Colonic mucosa (tissue), 4 donors: ENCODE measurements around the gene PKNOX1. TPM values are rescaled to one million over a fixed set of nuclear protein-coding genes. Genes with fewer than 3 reads are reported as not detected.
"Not testable (repeated sequence)": the region's sequence is repeated elsewhere in the genome, so short reads cannot be mapped to it uniquely, and the experiment has no call there.

Source experiments
- DNase-seq: peaks from one replicate; pipeline ENCODE4 v3.0.0-alpha.2; 2020
- H3K27ac ChIP-seq: fragments of 200-600 bp; one replicate; pipeline ENCODE4 v1.8.0; 2021
- H3K27me3 ChIP-seq: fragments of 200-600 bp; one replicate; pipeline ENCODE4 v1.8.0; 2021
- H3K36me3 ChIP-seq: fragments of 200-600 bp; one replicate; pipeline ENCODE4 v1.8.0; 2021
- H3K4me1 ChIP-seq: fragments of 200-600 bp; one replicate; pipeline ENCODE4 v1.8.0; 2021; ENCODE audit warnings: mild to moderate bottlenecking
- H3K4me3 ChIP-seq: fragments of 200-600 bp; one replicate; pipeline ENCODE4 v1.8.0; 2021
- H3K9ac ChIP-seq, 2 donors: one replicate each; pipeline ENCODE4 v1.7.0; 2013; ENCODE audit warnings: control low read depth in 2 of 2, low read depth in 2 of 2, low read length in 2 of 2
- H3K9me3 ChIP-seq: fragments of 200-600 bp; one replicate; pipeline ENCODE4 v1.8.0; 2021
- intact Hi-C: fragments of 100-400 bp; cut with DNase I; formaldehyde crosslinking; loops from one replicate; pipeline ENCODE4 v1.14.1; 2022
- total RNA-seq, 2 donors: library from RNA; stranded (reverse); fragmentation: NEBNext Ultra II Directional in 1 of 2; extraction: Animal tissue kit (Norgen Biotek cat#: 25700) in 1 of 2; gene quantifications; one replicate each; pipeline ENCODE4 v1.2.1, GENCODE V29; 2021
- TF ChIP-seq, protein P1 (sequence below): fragments of 200-600 bp; IDR thresholded peaks from one replicate; pipeline ENCODE4 v1.8.0; 2022; ENCODE audit warnings: antibody characterized with exemption, mild to moderate bottlenecking
- donor health status: healthy.
- donor health status: DM: no; HTN: no; CAD: no.
- donor health status: DM: no; HTN: no; CAD: no.

Gene PKNOX1
- total RNA-seq, 2 donors from 2014 or later: 15.4 to 16.6 TPM

- H3K4me1 ChIP-seq: no peaks in the 10 kb centered on the region
- H3K27ac ChIP-seq: no peak overlapping the region
- TF ChIP-seq, protein P1, sequence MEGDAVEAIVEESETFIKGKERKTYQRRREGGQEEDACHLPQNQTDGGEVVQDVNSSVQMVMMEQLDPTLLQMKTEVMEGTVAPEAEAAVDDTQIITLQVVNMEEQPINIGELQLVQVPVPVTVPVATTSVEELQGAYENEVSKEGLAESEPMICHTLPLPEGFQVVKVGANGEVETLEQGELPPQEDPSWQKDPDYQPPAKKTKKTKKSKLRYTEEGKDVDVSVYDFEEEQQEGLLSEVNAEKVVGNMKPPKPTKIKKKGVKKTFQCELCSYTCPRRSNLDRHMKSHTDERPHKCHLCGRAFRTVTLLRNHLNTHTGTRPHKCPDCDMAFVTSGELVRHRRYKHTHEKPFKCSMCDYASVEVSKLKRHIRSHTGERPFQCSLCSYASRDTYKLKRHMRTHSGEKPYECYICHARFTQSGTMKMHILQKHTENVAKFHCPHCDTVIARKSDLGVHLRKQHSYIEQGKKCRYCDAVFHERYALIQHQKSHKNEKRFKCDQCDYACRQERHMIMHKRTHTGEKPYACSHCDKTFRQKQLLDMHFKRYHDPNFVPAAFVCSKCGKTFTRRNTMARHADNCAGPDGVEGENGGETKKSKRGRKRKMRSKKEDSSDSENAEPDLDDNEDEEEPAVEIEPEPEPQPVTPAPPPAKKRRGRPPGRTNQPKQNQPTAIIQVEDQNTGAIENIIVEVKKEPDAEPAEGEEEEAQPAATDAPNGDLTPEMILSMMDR: no peak
- H3K9me3 ChIP-seq: no peaks in the 10 kb centered on the region
- H3K36me3 ChIP-seq: no peaks in the 10 kb centered on the region
- H3K4me3 ChIP-seq: no peak overlapping the region
- no peak overlapping the region for H3K9ac ChIP-seq
- H3K27me3 ChIP-seq: no peaks in the 10 kb centered on the region
- DNase-seq: no peak
- intact Hi-C loops: no loop called here
These were observed 31.3 kb downstream of the PKNOX1 start for GRCh38 chr21:43005635-43006034.

DNA sequence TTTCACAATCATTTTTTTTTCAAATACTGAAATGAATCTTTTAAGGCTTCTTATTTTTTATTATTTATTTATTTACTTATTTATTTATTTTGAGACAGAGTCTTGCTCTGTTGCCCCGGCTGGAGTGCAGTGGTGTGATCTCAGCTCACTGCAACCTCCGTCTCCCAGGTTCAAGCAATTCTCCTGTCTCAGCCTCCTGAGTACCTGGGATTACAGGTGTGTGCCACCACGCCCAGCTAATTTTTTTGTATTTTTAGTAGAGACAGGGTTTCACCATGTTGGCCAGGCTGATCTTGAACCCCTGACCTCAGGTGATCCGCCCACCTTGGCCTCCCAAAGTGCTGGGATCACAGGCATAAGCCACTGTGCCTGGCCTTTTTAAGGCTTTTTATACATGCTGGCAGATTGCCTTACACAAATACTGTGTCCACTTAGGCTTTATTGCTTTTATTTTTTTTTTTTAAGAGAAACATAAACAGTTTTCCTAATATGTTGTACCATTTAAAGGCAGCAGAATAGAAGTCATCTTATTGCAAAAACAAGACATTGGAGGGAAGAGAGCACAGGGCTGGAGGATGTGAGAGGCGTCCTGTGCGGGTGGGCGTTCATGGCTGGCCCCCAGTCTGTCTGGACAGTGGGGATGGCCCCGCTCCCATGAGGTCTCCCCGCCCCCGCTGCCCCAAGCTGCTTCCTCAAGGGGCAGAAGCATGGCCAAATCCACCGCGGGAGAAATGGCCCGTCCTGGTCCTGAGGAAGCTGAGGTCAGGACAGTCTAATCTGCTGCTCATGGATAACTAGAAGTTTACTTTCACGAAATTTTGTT lies 31.9 kb downstream of the PKNOX1 start:
- H3K4me1 ChIP-seq, intact Hi-C loops, H3K4me3 ChIP-seq, H3K9ac ChIP-seq, H3K9me3 ChIP-seq, H3K36me3 ChIP-seq, H3K27ac ChIP-seq, DNase-seq, H3K27me3 ChIP-seq: not testable (repeated sequence)

DNA sequence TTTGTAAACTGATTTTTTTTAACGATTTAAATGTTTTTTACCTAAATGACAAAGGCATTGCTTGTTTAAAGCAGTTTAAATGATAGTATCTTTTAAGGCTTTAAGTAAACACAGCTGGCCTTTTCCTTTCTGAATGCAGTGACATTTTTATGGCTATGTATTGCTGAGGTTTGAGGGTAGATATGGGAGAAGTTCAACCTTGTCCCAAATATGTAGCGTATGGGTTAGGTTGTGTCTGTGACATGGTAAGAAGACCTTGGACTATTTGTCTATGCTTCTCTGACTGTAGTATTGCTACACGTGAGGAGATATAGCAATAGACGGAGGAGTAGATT lies 32.5 kb downstream of the PKNOX1 start:
- TF ChIP-seq, protein P1: no peak
- no peak for DNase-seq
- Histone ChIP-seq H3K9me3 (no peaks in the 10 kb centered on the region), H3K4me1 (no peaks in the 10 kb centered on the region), H3K4me3 (no peak overlapping the region), H3K27me3 (no peaks in the 10 kb centered on the region), H3K27ac (no peak overlapping the region), H3K36me3 (peaks cover 5% of the 10 kb centered on the region), H3K9ac (no peak overlapping the region)
- intact Hi-C loops: no loop called here

GRCh38 chr21:43012596-43012995 lies 38.2 kb downstream of the PKNOX1 start:
- no peak overlapping the region for H3K9ac ChIP-seq
- intact Hi-C loops: no loop called here
- TF ChIP-seq, protein P1: no peak

DNA sequence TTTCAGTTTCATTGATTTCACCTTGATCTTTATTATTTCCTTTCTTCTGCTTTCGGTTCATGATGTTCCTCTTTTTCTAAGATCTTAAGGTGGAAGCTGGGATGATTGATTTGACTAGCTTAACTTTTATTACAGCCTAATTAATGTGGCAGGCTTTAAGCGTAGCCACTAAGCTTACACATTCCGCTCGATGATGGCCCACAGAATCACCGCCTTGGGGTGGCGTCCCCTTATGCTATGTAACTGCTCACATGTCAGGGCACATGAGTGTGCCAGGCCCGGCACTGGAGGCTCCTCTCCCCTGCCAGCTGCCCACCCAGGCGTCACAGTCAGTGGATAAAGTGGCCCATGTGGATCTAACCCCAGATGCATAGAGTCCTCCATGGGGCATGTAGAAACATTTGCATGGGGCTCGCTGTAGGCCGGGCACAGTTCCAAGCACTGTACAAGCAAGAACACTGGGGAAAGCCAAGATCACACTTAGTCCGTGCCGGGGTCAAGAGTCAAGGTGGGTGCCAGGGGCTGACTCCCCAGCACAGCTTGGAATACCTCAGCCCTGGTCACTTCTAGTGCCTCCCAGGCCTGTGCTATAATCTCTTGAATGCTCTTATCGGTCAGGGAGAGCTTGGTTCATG lies 41.7 kb downstream of the PKNOX1 start:
- Histone ChIP-seq H3K27ac (no peak overlapping the region), H3K36me3 (peaks cover 5% of the 10 kb centered on the region), H3K4me1 (no peaks in the 10 kb centered on the region), H3K4me3 (no peak overlapping the region), H3K9ac (no peak overlapping the region), H3K9me3 (no peaks in the 10 kb centered on the region), H3K27me3 (no peaks in the 10 kb centered on the region)
- no peak for DNase-seq
- intact Hi-C loops: no loop called here
- TF ChIP-seq, protein P1: no peak

More at GRCh38 chr21:43012596-43012995, 38.2 kb downstream of the PKNOX1 start:
- peaks cover 5% of the 10 kb centered on the region for H3K36me3 ChIP-seq
- no peak overlapping the region for H3K27ac ChIP-seq
- H3K4me1 ChIP-seq: no peaks in the 10 kb centered on the region
- H3K27me3 ChIP-seq: no peaks in the 10 kb centered on the region
- H3K4me3 ChIP-seq: no peak overlapping the region
- H3K9me3 ChIP-seq: no peaks in the 10 kb centered on the region
- DNase-seq: no peak

DNA sequence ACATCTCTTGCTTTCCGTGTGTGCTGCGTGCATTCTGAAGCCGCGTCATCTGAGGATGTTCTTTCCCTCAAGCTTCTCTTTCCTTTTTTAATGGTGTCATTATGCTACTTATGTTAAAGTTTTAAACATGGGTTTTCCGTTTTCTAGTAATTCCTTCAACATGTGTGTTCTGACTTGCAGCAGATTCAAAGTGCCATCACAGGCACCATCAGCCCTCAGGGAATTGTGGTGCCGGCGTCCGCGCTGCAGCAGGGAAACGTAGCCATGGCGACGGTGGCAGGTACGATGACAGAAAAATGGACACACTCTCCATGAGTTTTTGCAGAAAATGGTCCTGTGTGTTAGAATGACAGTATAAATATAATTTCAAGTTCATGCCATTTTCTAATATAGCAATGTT lies 42.4 kb downstream of the PKNOX1 start:
- H3K9ac ChIP-seq: no peak overlapping the region
- no peaks in the 10 kb centered on the region for H3K4me1 ChIP-seq
- H3K9me3 ChIP-seq: no peaks in the 10 kb centered on the region
- H3K4me3 ChIP-seq: no peak overlapping the region
- H3K27ac ChIP-seq: no peak overlapping the region
- peaks cover under 1% of the 10 kb centered on the region for H3K36me3 ChIP-seq
- TF ChIP-seq, protein P1: no peak
- DNase-seq: no peak
- H3K27me3 ChIP-seq: no peaks in the 10 kb centered on the region
- intact Hi-C loops: no loop called here
